Measurements from ENCODE around the gene PPCS.
A peak's percentile ranks its signal among the peaks of the same experiment; 100 is the strongest.

The PPCS gene

DNA sequence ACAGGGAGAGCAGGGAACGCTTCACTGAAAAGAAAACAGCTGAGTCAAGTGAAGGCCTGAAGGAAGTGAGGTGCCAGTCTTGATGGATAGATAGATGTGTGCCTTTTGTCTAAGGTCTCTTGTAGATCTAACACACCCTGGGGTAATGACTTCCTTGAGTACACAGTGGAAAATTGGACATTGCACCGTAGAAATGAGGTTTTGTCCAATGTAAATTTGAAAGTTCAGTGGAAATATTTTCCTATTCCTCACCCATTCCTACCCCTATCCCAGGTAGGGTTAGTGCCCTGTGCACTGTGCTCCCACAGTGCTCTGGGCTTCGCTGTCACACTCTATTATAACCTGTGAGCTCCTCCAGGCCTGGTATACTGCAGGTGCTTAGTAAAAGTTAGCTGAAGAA lies 24.8 kb upstream of the PPCS start:
- Mint-ChIP-seq H3K4me3 (no peak overlapping the region), H3K27ac (no peak overlapping the region), H3K36me3 (ENCODE audit: low read depth) (no peaks in the 10 kb centered on the region), H3K9me3 (no peaks in the 10 kb centered on the region), H3K4me1 (no peaks in the 10 kb centered on the region), H3K27me3 (no peaks in the 10 kb centered on the region)
- no peak for ATAC-seq
- no peak for DNase-seq

DNA sequence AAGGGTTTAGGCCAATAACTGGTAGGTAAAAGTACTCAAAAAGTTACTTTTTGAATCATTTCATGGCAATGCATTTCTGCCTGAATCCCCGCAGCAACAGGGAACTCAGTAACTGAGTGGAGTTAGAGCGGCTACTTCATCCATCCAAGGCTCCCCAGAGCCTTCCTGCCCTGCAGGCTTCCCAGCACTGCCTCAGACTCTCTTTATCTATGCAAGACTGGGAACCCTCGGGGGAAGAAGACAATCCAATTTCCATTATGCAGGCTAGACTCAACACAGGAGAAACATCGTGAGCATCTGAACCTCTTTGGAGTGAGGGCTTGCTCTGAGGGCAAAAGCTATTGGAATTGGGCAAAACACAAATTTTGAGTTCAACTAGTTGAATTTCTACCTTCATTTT lies 23.6 kb upstream of the PPCS start:
- no peaks in the 10 kb centered on the region for H3K36me3 Mint-ChIP-seq (ENCODE audit: low read depth)
- no peak overlapping the region for H3K27ac Mint-ChIP-seq
- no peaks in the 10 kb centered on the region for H3K4me1 Mint-ChIP-seq
- no peaks in the 10 kb centered on the region for H3K9me3 Mint-ChIP-seq
- DNase-seq (no peak), ATAC-seq (no peak)
- no peaks in the 10 kb centered on the region for H3K27me3 Mint-ChIP-seq
- no peak overlapping the region for H3K4me3 Mint-ChIP-seq

DNA sequence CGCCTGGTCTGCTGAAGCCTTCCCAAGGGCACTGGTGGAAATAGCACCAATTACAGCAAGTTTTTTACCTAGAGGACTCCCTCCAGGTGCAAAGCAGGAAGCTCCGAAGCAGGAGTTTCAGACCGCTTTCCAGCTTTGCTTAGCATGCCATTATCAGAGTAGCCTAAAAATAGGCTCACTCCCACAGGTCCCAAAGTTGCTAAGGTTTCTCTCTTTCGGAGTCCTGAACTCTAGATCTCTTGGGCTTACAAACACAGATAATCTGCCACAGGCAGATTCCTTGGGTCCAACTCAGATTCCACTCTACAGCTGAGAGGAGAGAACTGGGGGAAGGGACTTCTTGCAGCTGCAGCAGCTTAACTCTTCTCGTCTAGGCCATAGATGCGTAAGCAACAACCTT lies 23.0 kb upstream of the PPCS start:
- Mint-ChIP-seq H3K27ac (no peak overlapping the region), H3K4me1 (no peaks in the 10 kb centered on the region), H3K27me3 (no peaks in the 10 kb centered on the region), H3K4me3 (no peak overlapping the region), H3K9me3 (no peaks in the 10 kb centered on the region), H3K36me3 (ENCODE audit: low read depth) (no peaks in the 10 kb centered on the region)
- no peak for DNase-seq
- no peak for ATAC-seq

DNA sequence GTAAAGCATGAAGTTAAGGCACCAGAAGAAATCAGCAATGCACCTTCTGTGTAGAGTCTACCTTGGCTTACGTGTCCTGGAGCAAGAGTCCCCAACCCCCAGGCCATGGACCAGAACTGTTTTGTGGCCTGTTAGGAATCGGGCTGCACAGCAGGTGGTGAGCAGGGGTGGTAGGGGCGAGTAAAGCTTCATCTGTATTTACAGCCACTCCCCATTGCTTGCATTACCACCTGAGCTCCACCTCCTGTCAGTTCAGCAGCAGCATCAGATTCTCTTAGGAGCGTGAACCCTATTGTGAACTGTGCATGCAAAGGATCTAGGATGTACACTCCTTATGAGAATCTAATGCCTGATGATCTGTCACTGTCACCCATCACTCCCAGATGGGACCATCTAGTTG lies 22.0 kb upstream of the PPCS start:
- Mint-ChIP-seq H3K4me3 (no peak overlapping the region), H3K9me3 (no peaks in the 10 kb centered on the region), H3K4me1 (no peaks in the 10 kb centered on the region), H3K27ac (no peak overlapping the region), H3K27me3 (no peaks in the 10 kb centered on the region), H3K36me3 (ENCODE audit: low read depth) (no peaks in the 10 kb centered on the region)
- no peak for ATAC-seq
- DNase-seq = no peak

DNA sequence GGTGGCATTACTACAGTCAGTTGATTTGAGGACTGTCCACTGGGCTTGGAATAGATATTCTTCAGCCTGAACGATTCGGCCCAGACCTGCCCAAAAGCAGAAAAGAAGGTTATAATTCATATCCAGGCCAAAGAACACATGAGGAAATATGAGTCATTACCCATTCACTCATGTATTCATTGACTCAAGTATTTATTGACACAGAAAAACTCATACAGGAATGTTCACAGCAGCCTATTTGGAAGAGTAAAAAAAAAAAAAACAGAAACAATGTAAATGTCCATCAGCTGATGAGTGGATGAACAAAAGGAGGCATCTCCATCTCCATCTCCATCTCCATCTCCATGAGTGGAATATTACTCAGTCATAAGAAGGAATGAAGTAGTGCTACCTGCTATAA lies 16.4 kb upstream of the PPCS start:
- no peaks in the 10 kb centered on the region for H3K9me3 Mint-ChIP-seq
- no peak for ATAC-seq
- no peaks in the 10 kb centered on the region for H3K4me1 Mint-ChIP-seq
- H3K27ac Mint-ChIP-seq = no peak overlapping the region
- H3K27me3 Mint-ChIP-seq = no peaks in the 10 kb centered on the region
- DNase-seq = no peak
- H3K4me3 Mint-ChIP-seq = no peak overlapping the region
- no peaks in the 10 kb centered on the region for H3K36me3 Mint-ChIP-seq (ENCODE audit: low read depth)

DNA sequence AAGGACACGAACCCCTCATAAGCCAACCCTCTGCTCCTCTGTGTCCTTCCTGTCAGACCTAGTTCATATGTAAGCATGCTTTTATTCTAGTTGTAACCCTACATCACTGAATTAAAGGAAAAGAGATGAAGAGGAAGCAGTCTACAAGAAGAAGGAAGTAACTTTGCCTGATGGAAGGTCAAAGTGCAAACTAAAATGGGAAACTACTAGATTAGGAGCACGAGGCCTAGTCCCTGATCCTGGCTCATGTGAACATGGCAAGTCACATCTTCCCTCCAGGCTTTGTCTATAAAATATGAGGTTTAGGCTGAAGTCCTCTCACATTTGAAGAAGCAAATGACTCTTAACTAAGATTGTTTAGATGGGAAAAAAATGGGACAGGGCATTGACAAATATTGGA lies 13.7 kb upstream of the PPCS start:
- no peaks in the 10 kb centered on the region for H3K9me3 Mint-ChIP-seq
- H3K4me3 Mint-ChIP-seq = no peak overlapping the region
- no peaks in the 10 kb centered on the region for H3K4me1 Mint-ChIP-seq
- H3K27me3 Mint-ChIP-seq = no peaks in the 10 kb centered on the region
- H3K27ac Mint-ChIP-seq = no peak overlapping the region
- H3K36me3 Mint-ChIP-seq (ENCODE audit: low read depth) = no peaks in the 10 kb centered on the region
- ATAC-seq = no peak
- no peak for DNase-seq

DNA sequence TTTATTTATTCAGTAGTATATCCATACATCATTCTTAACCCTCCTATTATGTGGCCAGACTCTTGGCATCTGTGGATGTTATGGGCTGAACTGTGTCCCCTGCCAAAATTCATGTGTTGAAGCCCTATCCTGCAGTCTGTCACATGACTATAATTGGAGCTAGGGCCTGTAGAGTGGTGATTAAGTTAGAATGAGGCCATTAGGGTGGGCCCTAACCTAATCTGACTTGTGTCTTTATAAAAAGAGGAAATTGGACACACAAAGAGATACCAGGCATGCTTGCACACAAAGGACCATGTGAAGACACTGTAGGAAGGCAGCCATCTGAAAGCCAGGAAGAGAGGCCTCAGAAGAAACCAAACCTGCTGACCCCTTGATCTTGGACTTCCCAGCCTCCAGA lies 7.1 kb upstream of the PPCS start:
- no peaks in the 10 kb centered on the region for H3K9me3 Mint-ChIP-seq
- H3K27me3 Mint-ChIP-seq = no peaks in the 10 kb centered on the region
- H3K4me3 Mint-ChIP-seq = no peak overlapping the region
- DNase-seq = no peak
- no peak overlapping the region for H3K27ac Mint-ChIP-seq
- no peaks in the 10 kb centered on the region for H3K4me1 Mint-ChIP-seq
- no peak for ATAC-seq
- H3K36me3 Mint-ChIP-seq (ENCODE audit: low read depth) = no peaks in the 10 kb centered on the region

DNA sequence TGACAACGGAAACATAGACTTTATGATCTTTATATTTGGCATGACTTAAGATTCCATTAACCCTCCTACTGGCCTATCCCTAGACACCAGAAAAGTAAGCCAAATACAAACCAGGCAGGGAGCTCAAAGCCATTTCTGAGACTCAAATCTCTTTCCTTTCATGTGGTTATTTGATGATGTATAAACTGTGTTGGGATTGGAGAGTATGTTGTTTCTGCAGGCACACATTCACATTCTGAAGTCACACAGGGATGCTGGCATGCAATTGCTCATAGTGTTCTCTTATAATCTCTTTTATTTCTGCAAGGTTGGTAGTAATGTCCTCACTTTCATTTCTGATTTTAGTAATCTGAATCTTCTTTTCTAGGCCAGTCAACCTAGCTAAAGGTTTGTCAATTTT lies 6.3 kb upstream of the PPCS start:
- DNase-seq (no peak), ATAC-seq (no peak)
- Mint-ChIP-seq H3K36me3 (ENCODE audit: low read depth) (no peaks in the 10 kb centered on the region), H3K27ac (no peak overlapping the region), H3K9me3 (no peaks in the 10 kb centered on the region), H3K4me3 (no peak overlapping the region), H3K27me3 (no peaks in the 10 kb centered on the region), H3K4me1 (no peaks in the 10 kb centered on the region)

DNA sequence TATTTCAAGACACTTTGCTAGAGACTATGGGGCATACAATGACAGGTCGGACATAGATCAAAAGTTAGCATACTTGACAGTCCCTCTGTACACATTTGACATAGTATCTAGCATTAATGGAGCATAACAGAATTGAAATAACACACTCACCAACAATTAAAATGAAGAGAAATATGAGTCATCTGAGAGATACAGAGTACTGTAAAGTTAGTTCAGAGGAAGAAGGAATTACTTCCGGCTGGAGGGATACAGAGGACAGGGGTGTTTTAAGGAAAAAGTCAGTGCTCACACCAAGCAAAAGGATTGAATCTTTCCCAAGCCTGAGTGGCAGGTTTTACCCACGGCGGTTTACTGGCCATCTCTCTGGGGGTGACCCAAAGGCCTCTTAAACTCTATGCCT lies 3.0 kb upstream of the PPCS start:
- no peak overlapping the region for H3K4me3 Mint-ChIP-seq

DNA sequence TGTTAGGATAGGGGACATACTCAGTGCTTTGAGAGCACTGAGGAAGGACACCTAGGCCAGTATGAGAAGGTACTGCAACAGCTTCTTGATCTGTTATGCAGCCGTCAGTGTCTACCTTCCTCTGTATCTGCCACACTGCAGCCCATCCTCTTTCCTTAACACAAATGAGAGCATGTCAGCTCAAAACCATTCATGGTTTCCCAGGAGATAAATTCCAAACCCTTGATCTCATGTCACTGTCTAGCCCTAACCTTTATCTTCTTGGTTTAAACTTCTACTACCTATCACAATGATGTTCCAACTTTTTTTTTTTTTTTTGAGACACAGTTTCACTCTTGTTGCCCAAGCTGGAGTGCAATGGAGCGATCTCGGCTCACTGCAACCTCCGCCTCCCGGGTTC lies 1.9 kb upstream of the PPCS start:
- Mint-ChIP-seq H3K4me3 (no peak overlapping the region), H3K36me3 (ENCODE audit: low read depth) (peaks cover 24% of the 10 kb centered on the region), H3K27ac (no peak overlapping the region), H3K9me3 (no peaks in the 10 kb centered on the region), H3K4me1 (peaks cover 34% of the 10 kb centered on the region), H3K27me3 (peaks cover 2% of the 10 kb centered on the region)
- DNase-seq = no peak
- ATAC-seq = no peak

More for the DNA sequence above, 3.0 kb upstream of the PPCS start:
- H3K36me3 Mint-ChIP-seq (ENCODE audit: low read depth) = peaks cover 15% of the 10 kb centered on the region
- no peak for DNase-seq
- H3K27ac Mint-ChIP-seq = peak overlapping the region; percentile 12
- H3K27me3 Mint-ChIP-seq = peaks cover 2% of the 10 kb centered on the region
- no peaks in the 10 kb centered on the region for H3K9me3 Mint-ChIP-seq
- no peak for ATAC-seq
- H3K4me1 Mint-ChIP-seq = peaks cover 26% of the 10 kb centered on the region

DNA sequence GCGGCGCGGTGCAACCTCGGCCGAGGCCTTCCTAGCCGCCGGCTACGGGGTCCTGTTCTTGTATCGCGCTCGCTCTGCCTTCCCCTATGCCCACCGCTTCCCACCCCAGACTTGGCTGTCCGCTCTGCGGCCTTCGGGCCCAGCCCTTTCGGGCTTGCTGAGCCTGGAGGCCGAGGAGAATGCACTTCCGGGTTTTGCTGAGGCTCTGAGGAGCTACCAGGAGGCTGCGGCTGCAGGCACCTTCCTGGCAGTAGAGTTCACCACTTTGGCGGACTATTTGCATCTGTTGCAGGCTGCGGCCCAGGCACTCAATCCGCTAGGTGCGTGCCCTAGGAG lies 379 bp downstream of the PPCS start:
- Mint-ChIP-seq H3K27me3 (peaks cover 2% of the 10 kb centered on the region), H3K4me1 (peaks cover 38% of the 10 kb centered on the region), H3K27ac (peak overlapping the region; percentile 100), H3K4me3 (peak overlapping the region; percentile 94), H3K9me3 (no peaks in the 10 kb centered on the region), H3K36me3 (ENCODE audit: low read depth) (peaks cover 39% of the 10 kb centered on the region)
- ATAC-seq = peak; percentile 53
- peak; percentile 55 for DNase-seq

DNA sequence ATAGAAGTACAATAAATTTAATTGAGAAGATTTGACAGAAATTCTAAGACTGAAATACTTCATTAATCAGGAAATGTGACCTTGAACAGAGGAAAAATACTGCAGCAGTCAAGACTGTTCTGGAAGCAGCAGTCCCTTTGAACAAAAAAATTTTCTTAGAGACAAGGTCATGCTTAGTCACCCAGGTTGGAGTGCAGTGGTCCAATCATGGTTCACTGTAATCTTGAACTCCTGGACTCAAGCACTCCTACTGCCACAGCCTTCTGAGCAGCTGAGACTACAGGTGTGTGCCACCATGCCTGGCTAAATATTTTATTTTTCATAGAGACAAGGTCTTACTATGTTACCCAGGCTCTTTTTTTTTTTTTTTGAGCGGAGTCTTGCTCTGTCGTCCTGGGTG lies 4.9 kb downstream of the PPCS start:
- H3K9me3 Mint-ChIP-seq = no peaks in the 10 kb centered on the region
- peaks cover 38% of the 10 kb centered on the region for H3K36me3 Mint-ChIP-seq (ENCODE audit: low read depth)
- ATAC-seq (no peak), DNase-seq (no peak)
- peaks cover 49% of the 10 kb centered on the region for H3K4me1 Mint-ChIP-seq
- H3K27ac Mint-ChIP-seq = peak overlapping the region; percentile 11
- no peaks in the 10 kb centered on the region for H3K27me3 Mint-ChIP-seq
- no peak overlapping the region for H3K4me3 Mint-ChIP-seq

DNA sequence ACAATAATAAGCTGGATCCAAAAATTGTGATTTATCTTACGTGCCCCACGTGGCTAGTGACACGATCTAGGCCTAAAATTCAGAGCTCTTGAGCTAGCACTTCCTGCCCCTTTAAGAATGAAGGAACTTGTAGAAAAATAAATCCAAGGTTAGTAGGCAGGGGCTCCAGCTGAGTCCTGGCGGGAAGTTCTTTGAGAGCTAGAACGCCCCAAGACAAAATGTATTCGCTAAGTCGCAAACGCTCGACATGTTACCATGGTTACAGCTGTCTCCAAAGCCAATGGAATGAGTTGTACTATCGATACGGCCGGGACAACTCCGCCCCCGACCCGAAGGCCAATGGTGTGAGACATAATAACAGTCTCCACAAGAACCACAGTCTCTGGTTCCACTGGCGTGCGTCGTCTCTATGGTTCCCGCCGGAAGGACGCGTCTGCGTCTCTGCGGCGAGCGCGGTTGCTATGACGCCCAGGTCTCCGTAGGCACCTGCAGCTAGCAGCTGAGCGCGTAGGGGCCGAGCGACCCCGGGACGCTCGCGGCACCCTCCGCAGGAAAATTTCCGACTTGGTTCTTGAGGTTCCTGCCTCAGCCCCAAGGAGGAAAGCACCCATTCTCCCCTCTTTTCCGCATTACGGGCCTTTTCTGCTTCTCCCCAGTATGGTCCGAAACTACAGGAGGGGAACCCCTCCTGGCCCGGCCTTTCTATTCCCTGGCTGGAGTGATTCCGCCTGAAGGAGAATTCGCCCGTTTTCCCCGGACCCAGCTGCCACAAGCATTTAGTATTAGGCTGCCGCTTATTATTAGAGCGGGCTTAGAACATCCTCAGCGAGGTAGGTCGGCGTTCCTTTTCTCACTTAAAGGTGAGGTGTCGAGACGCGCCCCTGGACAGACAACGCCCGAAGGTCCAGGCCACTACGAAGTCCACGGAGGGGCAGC lies 6.8 kb downstream of the PPCS start, which contains the start of gene CCDC30:
TSS of gene CCDC30 (plus strand) at position 459 of the 936 bp plus-strand sequence. CDS start 17,266 bp downstream, outside the sequence.
- Mint-ChIP-seq H3K27ac (peak within 1 kb of the TSS; percentile 76), H3K36me3 (ENCODE audit: low read depth) (peaks cover 27% of the 10 kb centered on the region), H3K27me3 (no peaks in the 10 kb centered on the region), H3K9me3 (no peaks in the 10 kb centered on the region), H3K4me3 (peak within 1 kb of the TSS; percentile 81), H3K4me1 (peaks cover 35% of the 10 kb centered on the region)
- DNase-seq (peak; percentile 92), ATAC-seq (peak; percentile 100)

DNA sequence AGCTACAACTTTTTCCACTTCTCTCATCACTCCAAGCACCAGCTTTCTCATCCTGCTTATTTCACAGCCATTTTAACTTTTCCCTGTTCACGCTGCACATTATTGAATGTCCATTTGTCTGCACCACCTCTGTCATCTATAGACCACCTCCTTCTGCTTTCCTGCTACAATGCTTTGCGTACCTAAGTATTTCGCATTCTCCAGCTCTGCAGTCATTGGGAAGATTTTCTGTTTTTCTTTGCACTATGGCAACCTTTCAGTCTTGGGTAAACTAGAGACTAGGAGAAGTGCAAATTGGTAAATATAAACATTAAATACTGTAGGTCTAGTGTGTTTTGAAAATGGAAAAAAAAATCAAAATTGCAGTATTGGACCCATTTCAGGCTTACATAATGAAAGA lies 7.6 kb downstream of the PPCS start:
- H3K27ac Mint-ChIP-seq = no peak overlapping the region
- H3K36me3 Mint-ChIP-seq (ENCODE audit: low read depth) = peaks cover 21% of the 10 kb centered on the region
- peaks cover 2% of the 10 kb centered on the region for H3K27me3 Mint-ChIP-seq
- no peaks in the 10 kb centered on the region for H3K9me3 Mint-ChIP-seq
- H3K4me3 Mint-ChIP-seq = peak overlapping the region; percentile 81
- H3K4me1 Mint-ChIP-seq = peaks cover 27% of the 10 kb centered on the region
- DNase-seq = no peak
- no peak for ATAC-seq

DNA sequence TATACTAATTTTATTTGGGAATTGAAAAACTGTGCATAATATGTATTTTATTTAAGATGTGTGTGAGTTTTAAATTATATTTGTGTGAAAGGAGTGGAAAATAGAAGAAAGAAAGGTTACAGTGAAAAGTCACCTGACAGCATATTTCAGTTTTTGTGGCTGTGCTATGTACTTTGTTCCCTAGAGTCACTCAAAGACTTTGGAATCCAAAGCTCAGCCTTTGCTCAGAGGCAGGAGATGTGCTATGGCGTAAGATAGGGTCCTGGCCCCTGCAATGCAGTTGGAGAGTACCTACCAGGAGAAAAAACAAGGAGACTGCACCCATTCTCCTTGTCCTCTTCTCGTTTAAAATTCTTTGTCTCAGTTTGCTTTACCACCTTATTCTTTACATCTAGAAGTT lies 9.7 kb downstream of the PPCS start:
- no peaks in the 10 kb centered on the region for H3K9me3 Mint-ChIP-seq
- peaks cover 4% of the 10 kb centered on the region for H3K36me3 Mint-ChIP-seq (ENCODE audit: low read depth)
- DNase-seq = no peak
- peaks cover 19% of the 10 kb centered on the region for H3K4me1 Mint-ChIP-seq
- peaks cover 2% of the 10 kb centered on the region for H3K27me3 Mint-ChIP-seq
- H3K4me3 Mint-ChIP-seq = no peak overlapping the region
- ATAC-seq = no peak
- H3K27ac Mint-ChIP-seq = no peak overlapping the region

Measured in activated naive CD8-positive, alpha-beta T cell treated with anti-CD3 and anti-CD28 coated beads, Interleukin-2, amount 50 U/mL, for 24 hours (primary cell).